Femur (tissue), 1 donor: Measurements from ENCODE around the gene MIA2.
"Not testable (repeated sequence)": the region's sequence is repeated elsewhere in the genome, so short reads cannot be mapped to it uniquely, and the experiment has no call there.

ENCODE experiments used
- DNase-seq: peaks from one replicate; pipeline ENCODE4 v3.0.0-alpha.2; 2017

The MIA2 gene

DNA sequence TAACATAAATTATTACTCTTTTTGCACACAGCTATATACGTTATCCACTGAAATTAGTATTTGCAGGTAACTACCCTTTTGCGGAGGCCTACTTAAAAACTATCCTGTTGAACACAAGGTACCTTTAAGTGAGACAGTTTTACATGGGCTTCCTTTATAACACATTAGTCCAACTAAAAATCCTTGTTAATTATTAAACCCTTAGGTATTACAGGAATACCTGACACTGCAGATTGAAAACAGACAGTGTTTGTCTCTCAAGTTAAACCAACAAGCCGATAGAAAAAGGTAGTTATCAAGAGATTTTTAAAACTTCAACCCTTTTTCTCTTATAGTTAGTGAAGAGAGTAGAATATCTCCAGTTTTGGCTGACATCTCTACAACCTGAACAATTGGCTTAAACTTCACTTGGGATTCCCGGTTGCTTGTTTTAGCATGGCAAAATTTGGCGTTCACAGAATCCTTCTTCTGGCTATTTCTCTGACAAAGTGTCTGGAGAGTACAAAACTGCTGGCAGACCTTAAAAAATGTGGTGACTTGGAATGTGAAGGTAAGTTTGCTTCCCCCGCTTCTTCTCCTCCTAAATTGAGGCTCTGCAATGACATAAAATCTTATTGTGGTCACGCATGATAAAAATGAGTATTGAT is at the start of gene MIA2:
MIA2 (plus strand) TSS at position 236 of the 647 bp plus-strand sequence; CDS start at position 436, 200 bp downstream.
- no peak for DNase-seq

- DNase-seq = no peak
These were observed 49.0 kb upstream of the MIA2 start for GRCh38 chr14:39184628-39185255.

DNA sequence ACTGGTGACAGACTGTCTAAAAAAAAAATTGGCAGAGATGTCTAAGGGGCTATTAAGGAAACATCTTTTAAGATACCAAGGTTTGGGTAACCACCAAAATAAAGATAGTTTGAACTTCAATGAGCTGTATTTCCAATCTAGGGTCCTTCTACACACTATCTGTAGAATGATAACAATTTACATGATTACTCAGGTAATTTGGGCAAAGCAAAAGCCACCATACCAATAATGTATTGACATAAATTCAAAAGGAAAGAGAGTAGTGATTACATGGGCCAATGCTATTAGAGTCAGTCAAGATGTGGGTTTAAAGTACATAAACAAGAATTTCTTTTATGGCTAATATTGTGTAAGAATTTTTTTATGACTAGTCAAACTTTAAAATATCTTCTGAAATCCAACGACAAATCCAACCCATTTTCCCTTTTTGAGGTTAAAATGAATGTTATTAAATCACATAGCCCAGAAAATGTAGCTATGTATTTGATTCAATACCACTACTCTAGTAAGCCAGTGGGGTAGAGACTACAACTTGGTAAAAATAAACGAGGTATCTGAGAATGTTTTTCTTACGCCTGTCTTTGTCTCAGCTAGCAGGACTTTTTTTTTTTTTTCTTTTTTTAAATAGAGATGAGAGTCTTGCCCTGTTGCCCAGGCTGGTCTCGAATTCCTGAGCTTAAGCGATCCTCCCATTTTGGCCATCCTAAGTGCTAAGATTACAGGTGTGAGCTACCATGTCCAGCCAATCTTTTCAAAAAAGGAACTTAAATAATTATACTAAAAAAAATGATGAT is 48.3 kb upstream of the MIA2 start:
- no peak for DNase-seq

DNA sequence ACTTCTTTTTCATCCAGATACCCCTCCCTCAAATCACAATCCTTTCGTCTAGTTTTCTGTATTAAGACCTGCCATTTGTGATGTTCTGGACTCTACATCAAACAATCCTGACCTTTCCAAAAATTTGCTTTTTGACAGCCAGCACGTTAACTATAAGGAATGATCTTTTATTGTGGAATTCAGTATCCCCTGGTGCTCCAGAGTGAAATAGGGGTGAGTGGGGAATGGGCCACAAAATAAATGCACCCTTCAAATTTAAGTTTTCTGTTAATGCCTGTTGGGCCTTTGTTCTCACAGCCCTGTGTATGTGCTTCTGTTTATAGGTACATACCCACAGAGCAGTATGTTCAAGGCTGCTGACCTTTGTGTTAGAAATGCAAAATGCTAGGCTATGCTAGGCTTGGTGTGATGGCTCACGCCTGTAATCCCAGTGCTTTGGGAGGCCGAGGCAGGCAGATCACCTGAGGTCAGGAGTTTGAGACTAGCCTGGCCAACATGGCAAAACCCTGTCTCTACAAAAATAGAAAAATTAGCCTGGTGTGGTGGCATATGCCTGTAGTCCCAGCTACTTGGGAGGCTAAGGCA is 46.7 kb upstream of the MIA2 start:
- DNase-seq = no peak

DNA sequence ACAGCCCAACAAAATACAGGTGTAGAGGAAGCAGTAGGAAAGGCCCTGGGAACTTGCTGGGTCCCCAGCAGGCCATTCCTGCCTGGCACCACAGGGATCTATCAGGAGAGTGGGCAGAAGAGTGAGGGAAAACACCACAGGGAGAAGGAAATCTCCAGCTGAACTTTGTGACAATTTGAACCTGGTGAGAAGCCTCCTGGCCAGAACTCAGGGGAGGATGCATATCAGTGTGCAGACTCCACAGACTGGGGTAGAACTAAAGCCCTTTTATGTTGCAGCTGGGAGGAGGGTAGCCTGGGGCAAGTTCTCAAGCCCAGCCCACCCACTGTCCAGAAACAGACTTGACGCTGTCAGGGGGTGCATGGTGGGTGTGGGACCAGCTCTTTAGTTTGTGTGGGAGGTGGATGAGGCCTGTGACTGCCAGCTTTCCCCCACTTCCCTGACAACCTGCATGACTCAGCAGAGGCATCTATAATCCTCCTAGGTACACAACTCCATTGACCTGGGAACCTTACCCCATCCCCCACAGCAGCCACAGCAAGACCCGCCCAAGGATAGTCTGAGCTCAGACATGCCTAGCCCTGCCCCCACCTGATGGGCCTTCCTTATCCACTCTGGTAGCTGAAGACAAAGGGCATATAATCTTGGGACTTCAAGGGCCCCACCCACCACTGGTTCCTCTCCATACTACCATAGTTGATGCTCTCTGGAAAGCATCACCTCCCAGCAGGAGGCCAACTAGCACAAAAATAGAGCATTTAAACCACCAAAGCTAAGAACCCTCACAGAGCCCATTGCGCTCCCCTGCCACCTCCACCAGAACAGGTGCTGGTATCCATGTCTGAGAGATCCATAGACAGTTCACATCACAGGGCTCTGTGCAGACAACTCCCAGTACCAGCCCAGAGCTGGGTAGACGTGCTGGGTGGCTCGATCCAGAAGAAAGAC is 29.8 kb upstream of the MIA2 start:
- DNase-seq = no peak

DNA sequence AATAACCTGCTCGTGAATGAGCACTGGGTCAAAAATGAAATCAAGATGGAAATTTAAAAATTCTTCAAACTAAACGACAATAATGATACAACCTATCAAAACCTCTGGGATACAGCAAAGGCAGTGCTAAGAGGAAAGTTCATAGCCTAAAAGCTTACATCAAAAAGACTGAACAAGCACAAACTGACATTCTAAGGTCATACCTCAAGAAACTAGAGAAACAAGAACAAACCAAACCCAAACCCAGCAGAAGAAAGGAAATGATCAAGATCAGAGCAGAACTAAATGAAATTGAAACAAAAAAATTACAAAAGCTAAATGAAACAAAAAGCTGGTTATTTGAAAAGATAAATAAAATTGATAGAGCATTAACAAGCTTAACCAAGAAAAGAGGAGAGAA is 26.3 kb upstream of the MIA2 start:
- not testable (repeated sequence) for DNase-seq

DNA sequence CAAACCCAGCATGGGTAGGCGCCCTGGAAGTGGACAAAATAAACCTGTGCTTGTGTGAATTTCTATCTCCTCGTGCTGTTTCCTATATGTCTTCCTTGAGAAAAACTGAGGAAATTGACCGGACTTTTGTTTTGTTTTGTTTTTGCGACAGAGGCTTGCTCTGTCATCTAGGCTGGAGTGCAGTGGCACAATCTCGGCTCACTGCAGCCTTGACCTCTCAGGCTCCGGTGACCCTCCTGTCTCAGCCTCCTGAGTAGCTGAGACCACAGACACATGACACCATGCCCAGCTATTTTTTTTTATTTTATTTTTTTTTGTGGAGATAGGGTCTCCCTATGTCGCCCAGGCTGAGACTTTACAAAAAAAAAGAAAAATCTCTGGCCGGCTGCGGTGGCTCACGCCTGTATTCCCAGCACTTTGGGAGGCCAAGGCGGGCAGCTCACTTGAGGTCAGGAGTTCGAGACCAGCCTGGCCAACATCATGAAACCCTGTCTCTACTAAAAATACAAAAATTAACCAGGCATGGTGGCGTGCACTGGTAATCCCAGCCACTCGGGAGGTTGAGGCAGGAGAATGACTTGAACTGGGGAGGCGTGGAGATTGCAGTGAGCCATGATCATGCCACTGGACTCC is 22.5 kb upstream of the MIA2 start:
- DNase-seq = no peak

- no peak for DNase-seq
These were observed 21.7 kb upstream of the MIA2 start for GRCh38 chr14:39212034-39212433.

DNA sequence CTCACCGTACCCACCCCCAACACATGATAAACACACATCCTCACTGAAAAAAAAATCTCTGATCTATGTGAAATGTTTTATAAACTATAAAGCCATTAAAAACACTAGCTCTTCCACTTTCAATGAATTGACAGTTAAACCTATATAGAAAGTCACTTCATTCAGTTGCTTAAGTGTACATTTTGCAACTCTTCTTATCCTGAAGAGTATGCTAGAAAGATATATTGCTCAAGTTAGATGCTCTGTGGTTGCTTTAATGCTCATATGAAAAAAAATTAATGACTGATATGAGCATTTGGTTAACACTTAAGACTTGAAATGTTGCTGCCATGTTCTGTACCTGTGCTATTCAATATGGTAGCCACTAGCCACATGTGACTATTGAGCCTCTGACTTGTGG is 21.0 kb upstream of the MIA2 start:
- no peak for DNase-seq

DNA sequence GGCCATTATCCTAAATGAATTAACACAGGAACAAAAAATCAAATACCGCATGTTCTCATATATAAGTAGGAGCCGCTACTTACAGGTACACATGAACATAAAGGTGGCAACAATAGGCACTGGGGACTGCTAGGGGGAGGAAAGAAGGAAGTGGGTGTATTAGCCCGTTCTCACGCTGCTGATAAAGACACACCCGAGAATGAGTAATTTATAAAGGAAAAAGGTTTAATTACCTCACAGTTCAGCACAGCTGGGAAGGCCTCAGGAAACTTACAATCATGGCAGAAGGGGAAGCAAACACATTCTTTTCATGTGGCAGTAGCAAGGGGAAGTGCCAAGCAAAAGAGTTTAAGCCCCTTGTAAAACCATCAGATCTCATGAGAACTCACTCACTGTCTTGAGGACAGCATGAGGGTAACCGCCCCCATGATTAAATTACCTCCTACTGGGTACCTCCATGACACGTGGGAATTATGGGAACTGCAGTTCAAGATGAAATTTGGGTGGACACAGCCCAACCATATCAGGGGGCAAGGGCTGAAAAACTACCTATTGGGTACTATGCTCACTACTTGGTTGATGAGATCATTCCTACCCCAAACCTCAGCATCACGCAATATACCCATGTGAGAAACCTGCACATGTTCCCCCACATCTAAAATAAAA is 16.4 kb upstream of the MIA2 start:
- no peak for DNase-seq

DNA sequence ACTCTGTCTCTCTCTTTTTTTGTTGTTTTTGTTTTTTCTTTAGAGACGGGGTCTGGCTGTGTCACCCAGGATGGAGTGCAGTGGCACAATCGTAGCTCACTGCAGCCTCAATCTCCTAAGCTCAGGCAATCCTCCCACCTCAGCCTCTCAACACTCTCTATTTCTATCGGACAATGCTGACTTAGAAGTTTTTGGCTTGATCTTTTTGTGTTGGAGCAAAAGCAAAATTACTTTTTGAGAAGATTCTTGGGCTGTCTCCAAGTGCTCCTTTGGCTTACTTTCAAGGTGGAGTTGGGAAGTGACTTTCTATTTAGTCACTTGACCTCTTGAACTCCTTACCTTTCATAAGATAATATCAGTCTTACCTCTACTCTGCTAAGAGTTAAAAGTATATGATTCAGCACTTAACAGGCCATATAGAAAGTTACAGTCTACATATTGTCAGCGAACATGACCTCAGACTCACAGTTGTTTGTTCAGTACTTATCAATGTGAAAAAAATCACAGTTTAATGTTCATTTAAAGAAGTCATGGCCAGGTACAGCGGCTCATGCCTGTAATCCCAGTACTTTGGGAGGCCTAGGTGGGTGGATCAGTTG is 15.4 kb upstream of the MIA2 start:
- no peak for DNase-seq

- DNase-seq = no peak
These were observed 14.6 kb upstream of the MIA2 start for GRCh38 chr14:39219075-39219499.

GRCh38 chr14:39220473-39220872 is 13.2 kb upstream of the MIA2 start:
- DNase-seq = not testable (repeated sequence)

DNA sequence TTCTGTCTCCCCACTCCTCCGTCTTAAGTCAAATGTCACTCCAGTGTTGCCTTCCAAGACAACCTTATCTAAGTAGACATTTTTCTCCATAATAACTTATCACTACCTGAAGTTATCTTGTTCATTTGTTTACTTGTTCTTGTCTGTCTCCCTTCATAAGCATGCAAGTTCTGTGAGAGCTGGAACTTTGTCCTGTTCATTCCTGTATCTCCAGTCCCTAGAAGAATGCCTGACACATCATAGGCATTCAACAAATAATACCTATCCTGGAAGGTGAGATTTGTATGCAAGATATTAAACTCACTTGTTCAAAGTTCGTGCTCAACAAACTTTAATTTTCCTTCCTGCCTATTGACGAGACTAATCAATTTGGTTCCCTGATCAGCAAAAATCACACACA is 5.7 kb upstream of the MIA2 start:
- no peak for DNase-seq

- DNase-seq = no peak
These were observed 5.0 kb upstream of the MIA2 start for GRCh38 chr14:39228509-39229221.

DNA sequence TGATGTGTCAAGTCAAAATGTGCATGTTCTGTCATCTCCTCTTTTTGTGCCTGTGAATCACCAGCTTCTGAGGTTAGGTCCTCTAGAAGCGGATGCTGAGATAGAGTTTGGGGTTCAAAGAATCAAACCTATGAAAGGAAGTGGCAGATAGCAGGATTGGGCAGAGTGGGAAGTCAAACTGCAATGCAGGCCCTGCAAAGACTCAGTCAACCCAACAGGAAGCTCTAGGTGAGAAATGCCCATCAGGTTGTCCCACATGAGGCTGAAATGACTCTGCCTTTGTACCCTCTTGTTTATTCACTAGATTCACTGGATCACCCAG is 4.5 kb upstream of the MIA2 start:
- DNase-seq = no peak

- DNase-seq = no peak
These were observed 4.1 kb upstream of the MIA2 start for GRCh38 chr14:39229601-39230110.

DNA sequence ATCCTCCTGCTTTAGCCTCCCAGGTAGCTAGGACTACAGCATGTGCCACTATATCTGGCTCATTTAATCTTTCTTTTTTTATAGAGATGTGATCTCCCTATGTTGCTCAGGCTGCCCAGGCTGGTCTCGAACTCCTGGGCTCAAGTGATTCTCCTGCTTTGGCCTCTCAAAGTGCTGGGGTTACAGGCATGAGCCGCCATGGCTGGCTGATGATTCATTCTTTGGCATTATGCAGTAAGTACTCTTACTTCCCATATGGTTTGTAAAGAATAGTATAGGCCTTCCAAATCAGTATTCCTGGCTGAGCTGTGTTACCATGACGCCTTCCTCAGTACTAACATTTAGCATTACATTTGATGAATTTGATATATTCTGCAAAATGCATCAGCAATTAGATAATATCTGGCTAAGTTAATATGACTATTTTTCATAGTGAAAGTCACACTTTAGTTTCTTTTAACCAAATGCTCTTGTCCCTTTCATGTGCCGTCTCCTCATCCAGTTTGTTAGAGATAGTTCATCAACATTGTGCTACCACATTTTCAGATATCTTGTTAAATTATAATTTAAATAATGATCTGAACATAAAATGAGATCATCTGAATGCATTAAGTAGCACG is 3.2 kb upstream of the MIA2 start:
- no peak for DNase-seq

GRCh38 chr14:39231751-39232553 is 1.8 kb upstream of the MIA2 start:
- DNase-seq = not testable (repeated sequence)
